KOPT-K1 (cell line): ENCODE results near the gene ST6GALNAC2.

Experiments used
- H3K27ac ChIP-seq: fragments of 200-600 bp; sonication (generic); 2 replicates; pipeline ENCODE4 v1.5.1; 2016; ENCODE audit warnings: antibody characterized with exemption, mild to moderate bottlenecking, low read depth, low read length; ENCODE audit not compliant: poor library complexity, severe bottlenecking
- H3K36me3 ChIP-seq: fragments of 200-600 bp; sonication (generic); 2 replicates; pipeline ENCODE4 v1.5.1; 2017; ENCODE audit warnings: antibody characterized with exemption, mild to moderate bottlenecking, low read length, moderate library complexity; ENCODE audit not compliant: insufficient read depth
- H3K9me3 ChIP-seq: fragments of 200-600 bp; sonication (generic); 2 replicates; pipeline ENCODE4 v1.5.1; 2017; ENCODE audit warnings: antibody characterized with exemption, low read length, mild to moderate bottlenecking; ENCODE audit not compliant: insufficient read depth, poor library complexity, severe bottlenecking

The ST6GALNAC2 gene

DNA sequence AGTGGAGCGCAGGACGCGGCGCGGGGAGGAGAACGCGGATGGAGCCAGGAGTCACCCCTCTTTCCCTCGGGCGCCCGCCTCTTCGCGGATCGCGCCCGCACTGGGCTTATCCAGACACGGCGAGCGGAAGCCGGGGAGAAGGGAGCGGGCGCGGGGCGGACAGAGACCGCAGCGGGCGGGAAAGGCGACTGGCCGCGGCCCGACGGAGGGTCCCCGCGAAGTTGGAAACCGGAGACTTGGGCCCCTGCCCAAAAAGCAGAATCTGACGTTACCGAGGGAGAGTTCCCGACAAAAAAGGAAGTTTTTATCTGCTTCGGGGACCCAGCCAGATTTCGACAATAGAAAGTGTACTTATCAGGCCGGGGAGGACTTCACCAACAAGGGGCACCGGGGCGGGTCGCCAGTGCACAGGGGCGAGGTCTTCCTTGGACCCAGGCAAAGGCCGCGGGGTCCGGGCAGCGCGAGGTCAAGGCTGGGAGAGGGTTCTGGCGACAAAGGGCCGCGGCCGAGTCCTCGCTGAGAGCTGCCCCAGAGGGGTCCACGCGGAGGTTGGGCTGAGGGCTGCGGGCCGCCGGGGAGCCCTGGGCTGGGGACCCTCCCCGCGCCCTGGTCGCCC lies 519 bp downstream of the ST6GALNAC2 start:
- Histone ChIP-seq H3K9me3 (no peaks in the 10 kb centered on the region), H3K27ac (no peak overlapping the region), H3K36me3 (no peaks in the 10 kb centered on the region)

DNA sequence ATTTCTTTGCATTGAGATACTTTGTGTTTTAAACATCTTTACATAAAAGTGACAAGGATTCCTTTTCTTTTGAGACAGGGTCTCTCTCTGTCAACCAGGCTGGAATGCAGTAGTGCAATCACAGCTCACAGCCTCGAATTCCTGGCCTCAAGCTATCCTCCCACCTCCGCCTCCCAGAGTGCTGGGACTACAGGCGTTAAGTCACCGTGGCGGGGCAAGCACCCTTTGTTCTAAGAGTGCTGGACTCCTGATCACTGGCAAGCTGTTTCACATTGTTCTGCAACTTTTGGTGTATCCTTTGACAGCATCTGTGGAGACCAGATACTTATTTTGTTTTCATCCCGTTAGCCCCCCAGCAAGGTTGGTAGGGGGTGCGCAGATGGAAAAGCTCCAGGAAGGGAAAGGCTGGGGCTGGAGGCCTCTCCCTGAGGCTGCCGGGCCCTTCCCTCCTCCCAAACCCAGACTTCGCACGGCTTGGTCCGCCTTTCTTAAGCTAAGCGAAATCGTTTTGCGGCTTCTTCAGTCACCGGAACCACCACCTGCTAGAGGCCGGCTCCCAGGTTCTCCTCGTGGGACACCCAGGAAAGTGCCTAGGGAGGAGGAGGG lies 1.1 kb downstream of the ST6GALNAC2 start:
- Histone ChIP-seq H3K9me3 (no peaks in the 10 kb centered on the region), H3K36me3 (no peaks in the 10 kb centered on the region), H3K27ac (no peak overlapping the region)

DNA sequence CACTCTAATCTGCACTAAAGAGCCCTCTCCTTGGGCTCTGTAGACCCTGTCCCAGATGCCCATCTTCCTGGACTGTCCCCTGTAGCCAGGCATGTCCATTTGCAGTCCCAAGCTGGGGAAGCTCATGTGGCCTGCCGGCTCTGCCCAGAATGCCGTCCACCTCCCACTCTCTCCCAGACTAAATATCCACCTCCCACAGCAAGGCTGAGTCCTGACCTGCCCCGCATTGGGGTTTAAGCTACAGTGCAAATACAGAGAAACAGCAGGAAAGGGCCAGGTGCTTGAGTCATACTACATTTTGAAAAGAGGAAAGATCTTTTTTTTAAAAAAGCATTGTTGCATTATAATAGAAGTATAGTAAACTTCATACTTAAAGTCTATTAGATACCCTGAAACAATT lies 3.0 kb downstream of the ST6GALNAC2 start:
- H3K9me3 ChIP-seq: no peaks in the 10 kb centered on the region
- H3K36me3 ChIP-seq: no peaks in the 10 kb centered on the region
- H3K27ac ChIP-seq: no peak overlapping the region

- Histone ChIP-seq H3K36me3 (no peaks in the 10 kb centered on the region), H3K9me3 (no peaks in the 10 kb centered on the region), H3K27ac (no peak overlapping the region)
Observed at GRCh38 chr17:76581515-76581914, 4.1 kb downstream of the ST6GALNAC2 start.

DNA sequence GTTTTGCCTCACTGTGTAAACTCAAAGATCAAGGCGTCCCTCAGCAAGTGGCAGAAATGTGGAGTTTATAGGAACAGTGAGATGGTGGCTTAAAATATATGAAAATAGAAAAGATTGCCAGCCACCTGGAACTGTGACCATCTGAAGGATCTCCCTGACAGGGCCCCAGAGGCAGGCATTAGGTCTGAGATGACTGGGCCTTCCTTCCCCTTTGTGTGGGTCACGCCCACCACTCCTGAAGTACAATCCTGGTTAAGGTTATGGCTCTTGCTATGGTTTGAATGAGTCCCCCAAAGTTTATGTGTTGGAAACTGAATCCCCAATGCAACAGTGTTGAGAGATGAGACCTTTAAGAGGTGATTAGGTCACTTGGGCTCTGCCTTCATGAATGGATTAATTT lies 6.4 kb downstream of the ST6GALNAC2 start:
- no peak overlapping the region for H3K27ac ChIP-seq

GRCh38 chr17:76578376-76578775 lies 7.3 kb downstream of the ST6GALNAC2 start:
- Histone ChIP-seq H3K36me3 (no peaks in the 10 kb centered on the region), H3K27ac (no peak overlapping the region), H3K9me3 (no peaks in the 10 kb centered on the region)

More for the DNA sequence above, 6.4 kb downstream of the ST6GALNAC2 start:
- Histone ChIP-seq H3K36me3 (no peaks in the 10 kb centered on the region), H3K9me3 (no peaks in the 10 kb centered on the region)

GRCh38 chr17:76577876-76578275 lies 7.8 kb downstream of the ST6GALNAC2 start:
- Histone ChIP-seq H3K9me3 (no peaks in the 10 kb centered on the region), H3K36me3 (no peaks in the 10 kb centered on the region), H3K27ac (no peak overlapping the region)

DNA sequence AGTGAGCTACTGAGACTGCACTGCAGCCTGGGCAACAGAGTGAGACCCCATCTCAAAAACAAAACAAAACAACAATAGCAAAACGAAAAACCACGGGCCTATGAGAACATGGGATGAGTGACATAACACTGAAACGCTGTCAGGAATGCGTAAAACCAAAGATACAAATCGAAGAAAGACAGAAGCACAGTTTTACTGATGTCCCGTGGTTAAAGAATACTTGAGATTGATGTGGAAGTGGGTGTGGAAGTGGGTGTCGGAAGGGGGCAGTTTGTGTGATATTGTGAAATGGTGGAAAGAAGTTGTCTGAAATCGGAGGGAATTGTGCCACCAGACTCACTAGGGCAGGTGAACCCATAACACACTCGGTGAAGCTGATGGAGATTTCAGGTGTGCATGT lies 9.5 kb downstream of the ST6GALNAC2 start:
- no peak overlapping the region for H3K27ac ChIP-seq
- H3K36me3 ChIP-seq: no peaks in the 10 kb centered on the region
- no peaks in the 10 kb centered on the region for H3K9me3 ChIP-seq

- H3K36me3 ChIP-seq: no peaks in the 10 kb centered on the region
- no peaks in the 10 kb centered on the region for H3K9me3 ChIP-seq
- H3K27ac ChIP-seq: no peak overlapping the region
Observed at GRCh38 chr17:76575570-76575969, 10.1 kb downstream of the ST6GALNAC2 start.

GRCh38 chr17:76574166-76574565 lies 11.5 kb downstream of the ST6GALNAC2 start:
- no peaks in the 10 kb centered on the region for H3K36me3 ChIP-seq
- no peak overlapping the region for H3K27ac ChIP-seq
- no peaks in the 10 kb centered on the region for H3K9me3 ChIP-seq

GRCh38 chr17:76573096-76573495 lies 12.6 kb downstream of the ST6GALNAC2 start:
- Histone ChIP-seq H3K27ac (no peak overlapping the region), H3K9me3 (no peaks in the 10 kb centered on the region), H3K36me3 (peaks cover under 1% of the 10 kb centered on the region; the same call in 1 of the 2 replicates)

GRCh38 chr17:76572201-76572910 lies 13.3 kb downstream of the ST6GALNAC2 start:
- H3K27ac ChIP-seq: no peak overlapping the region
- peaks cover 8% of the 10 kb centered on the region; the same call in 1 of the 2 replicates for H3K36me3 ChIP-seq
- no peaks in the 10 kb centered on the region for H3K9me3 ChIP-seq

- Histone ChIP-seq H3K9me3 (no peaks in the 10 kb centered on the region), H3K36me3 (peaks cover 22% of the 10 kb centered on the region), H3K27ac (no peak overlapping the region)
Observed at GRCh38 chr17:76570877-76571471, 14.7 kb downstream of the ST6GALNAC2 start.

DNA sequence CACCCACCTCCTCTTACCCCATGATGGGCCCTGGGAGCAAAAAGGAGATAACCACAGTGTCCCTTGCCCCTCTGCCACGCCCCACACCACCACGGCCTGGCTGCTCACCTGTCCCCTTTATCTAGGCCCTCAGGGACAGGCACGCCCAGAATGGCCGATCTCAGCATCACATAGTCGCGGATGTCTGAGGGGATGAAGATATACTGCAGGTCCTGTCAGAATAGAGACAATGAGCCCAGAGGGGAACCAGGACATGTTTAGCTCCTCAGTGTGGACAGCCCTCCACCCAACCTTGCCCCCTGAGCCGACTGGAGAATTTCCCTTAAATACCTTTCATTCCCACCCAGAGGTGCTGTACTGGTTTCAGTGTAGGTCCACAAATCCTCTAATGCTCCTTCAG lies 15.2 kb downstream of the ST6GALNAC2 start:
- Histone ChIP-seq H3K9me3 (no peaks in the 10 kb centered on the region), H3K36me3 (peaks cover 27% of the 10 kb centered on the region), H3K27ac (no peak overlapping the region)

DNA sequence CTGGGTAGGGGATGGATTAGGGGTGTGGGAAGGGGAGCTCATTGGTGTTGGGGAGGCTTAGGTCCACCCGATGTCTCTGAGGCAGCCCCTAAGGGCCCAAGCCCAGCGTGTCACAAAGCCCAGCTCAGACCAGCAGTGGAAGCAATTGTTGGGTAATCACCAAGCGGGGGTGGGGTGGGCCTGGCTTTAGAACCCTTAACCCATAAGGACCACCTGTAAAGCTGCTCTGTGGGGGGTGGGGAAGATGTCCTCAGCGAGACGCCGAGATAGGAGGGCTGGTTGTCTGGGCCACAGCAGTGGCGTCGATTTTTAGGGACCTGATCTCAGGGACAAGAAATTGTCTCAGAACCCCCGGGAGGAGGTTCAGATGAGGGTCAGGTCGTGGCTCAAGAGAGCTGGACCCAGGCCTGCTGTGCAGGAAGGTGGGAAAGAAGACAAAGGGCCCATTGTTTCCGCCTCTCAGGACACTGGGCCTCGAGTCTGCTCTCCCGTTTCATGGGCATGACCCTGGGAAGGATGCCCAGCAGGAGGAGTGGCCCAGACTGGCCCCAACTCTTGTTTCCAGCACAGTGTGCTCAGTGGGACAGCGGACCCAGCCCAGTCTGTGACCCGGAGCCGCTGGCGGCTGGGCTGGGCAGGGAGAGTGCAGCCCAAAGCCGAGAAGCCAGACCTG lies 15.9 kb downstream of the ST6GALNAC2 start:
- Histone ChIP-seq H3K27ac (no peak overlapping the region), H3K9me3 (no peaks in the 10 kb centered on the region), H3K36me3 (peaks cover 34% of the 10 kb centered on the region)
